TTC549 (cell line): ENCODE results near the gene PRSS38.

ENCODE experiments used
- FAIRE-seq: peaks from 2 replicates; lab custom pipeline; 2012; peaks lifted over from hg19 to GRCh38; lab: Jason Lieb, UNC

The PRSS38 gene

DNA sequence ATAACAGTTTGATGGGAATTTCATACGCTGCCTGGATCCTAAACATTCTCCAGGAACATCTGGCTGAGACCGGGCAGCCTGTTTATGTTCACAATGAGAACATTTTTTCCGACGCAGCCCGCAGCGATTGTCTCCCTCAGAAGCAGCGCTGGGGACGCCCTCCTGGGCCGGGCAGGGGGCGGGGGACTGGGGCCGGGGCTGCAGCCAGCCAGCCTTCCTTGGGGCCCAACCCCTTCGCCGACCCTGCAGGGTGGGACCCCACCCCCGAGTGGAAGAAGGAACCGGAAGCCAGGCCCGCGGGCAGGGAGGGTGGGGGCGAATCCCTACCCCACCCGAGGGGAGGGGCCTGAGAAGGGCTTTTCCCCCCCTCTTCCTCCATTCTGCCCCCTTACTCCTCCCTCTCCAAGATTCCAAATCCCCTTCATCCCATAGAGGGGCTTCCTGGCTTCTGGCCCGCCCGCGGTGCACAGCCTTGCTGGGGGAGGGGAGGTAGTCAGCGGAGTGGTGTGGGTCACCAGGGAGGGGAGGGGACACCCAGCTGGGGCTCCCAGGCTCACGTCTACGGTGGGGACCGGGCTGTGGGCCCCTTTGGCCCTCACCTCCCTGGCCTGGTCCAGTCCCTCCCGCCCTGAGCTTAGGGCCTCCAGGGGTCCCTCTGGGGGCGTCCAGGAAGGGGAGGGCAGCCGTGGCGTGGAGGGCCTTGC is 71.7 kb downstream of the PRSS38 start:
- no peak for FAIRE-seq

DNA sequence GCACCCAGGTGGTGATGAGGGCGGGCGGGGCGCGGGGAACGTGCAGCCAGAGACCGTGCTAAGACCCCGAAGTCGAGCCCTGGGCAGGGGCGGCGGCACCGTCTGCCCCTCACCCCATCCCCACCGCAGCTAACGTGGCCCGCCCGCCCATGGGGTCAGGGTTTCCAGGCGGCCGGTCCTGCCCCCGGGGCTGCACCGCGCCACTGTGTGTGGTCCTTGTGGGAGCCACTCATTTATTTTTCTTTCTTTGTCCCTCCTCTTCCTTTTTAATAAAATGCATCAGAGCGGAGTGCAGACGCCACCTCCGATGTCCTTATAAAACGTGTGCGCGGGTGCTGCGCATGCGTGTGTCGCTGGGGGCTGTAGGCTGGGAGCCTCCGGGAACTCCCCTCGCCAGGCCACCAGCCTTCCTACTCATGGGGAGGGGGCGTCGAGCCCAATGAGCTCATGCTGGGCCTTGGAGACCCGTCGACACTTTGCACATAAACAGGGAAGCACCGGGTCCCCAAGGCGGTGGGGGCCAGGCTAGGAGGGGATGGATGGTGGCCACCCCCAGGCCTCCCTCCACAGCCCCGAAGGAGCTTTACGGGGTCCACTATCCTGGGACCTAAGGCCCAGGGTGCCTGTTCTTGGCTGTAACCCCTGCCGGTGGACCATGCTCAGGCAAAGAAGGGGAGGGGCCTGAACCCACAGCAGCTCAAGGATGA is 72.4 kb downstream of the PRSS38 start:
- FAIRE-seq, result no peak

DNA sequence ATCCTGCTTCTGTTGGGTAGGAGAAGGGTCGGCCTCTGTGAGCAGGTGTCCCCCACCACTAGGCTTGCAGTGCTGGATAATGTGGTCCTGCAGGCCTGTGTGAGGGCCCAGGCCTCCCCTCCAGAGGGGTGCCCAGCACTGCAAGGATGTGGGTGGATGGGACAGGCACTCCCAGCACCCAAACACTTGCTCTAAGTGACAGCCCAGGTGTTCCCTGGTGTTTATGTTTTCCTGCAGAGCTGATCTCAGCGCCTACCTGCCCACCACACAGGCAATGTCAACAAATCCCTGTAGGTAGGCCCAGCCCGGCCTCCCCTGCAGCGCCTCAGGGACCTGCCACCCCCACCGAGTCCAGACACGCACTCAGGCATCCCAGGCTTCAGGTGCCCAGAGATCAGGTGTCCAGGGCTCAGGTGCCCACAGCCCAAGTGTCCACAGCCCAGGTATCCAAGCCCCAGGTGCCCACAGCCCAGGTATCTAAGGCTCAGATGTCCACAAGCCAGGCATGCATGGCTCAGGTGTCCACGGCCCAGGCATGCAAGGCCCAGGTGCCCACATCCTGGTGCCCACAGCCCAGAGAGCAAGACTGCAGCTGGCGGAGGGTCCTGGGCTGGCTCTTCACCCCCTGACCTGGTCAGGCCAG is 73.0 kb downstream of the PRSS38 start:
- no peak for FAIRE-seq

DNA sequence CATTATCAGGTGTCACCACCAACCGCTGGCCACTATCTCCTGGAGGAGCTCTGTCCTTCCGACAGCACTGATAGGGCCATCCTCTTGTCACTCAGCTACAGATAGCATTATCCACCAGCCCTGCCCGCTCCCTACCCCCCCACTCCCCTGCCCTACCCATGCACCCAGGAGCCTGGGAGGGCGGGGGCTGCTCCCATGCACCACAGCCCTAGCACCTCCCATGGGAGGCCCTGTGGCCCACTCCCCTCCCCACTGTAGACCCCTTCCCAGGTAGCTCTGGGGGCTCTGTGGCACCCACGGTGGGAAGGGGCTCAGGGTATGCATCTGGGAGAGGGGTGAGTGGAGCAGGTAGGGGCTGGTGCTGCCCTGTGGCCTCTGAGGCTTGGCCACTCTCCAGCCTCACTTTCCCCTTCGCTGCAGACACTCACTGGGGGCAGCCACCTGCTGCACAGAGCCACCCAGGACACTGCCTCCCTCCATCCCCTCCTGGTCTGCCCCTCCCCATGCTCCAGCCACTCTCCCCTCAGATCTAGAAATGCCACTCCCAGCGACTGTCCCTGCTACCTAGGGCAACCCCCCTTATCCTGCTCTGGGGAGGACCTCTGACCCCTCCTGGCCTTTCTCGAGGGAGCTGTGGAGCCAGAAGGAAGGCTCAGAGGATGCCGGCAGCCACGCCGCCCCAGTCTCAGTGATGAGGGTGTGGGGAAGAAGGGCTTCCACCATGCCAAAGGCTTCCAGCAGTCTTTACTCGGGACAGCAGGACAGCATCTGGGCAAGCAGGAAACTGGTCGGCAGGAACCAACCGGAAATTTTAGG is 73.8 kb downstream of the PRSS38 start:
- no peak for FAIRE-seq

DNA sequence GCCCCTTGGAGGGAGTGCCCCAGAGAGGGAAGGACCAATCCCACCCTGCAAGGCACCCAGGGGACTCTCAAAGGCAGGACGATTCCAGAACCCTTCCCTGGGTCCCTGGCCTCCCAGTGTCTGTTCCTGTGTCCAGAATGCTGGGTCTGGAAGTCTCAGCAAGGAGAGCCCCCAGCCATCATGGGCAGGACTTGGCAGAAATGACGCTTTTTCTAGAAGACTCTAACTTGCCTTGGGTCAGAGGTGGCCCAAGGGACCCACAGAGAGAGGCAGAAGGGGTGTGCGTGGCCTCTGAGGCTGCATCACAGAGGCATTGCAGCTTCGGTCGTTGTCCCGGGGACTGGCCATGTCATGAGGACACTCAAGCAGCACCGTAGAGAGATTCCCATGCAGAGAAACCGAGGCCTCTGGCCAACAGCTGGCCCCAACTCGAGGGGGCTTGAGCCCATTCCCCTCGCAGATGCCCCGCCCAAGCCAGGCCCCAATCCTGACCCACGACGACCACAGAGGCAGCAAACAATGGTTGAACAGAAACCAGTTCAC is 74.5 kb downstream of the PRSS38 start:
- no peak for FAIRE-seq

DNA sequence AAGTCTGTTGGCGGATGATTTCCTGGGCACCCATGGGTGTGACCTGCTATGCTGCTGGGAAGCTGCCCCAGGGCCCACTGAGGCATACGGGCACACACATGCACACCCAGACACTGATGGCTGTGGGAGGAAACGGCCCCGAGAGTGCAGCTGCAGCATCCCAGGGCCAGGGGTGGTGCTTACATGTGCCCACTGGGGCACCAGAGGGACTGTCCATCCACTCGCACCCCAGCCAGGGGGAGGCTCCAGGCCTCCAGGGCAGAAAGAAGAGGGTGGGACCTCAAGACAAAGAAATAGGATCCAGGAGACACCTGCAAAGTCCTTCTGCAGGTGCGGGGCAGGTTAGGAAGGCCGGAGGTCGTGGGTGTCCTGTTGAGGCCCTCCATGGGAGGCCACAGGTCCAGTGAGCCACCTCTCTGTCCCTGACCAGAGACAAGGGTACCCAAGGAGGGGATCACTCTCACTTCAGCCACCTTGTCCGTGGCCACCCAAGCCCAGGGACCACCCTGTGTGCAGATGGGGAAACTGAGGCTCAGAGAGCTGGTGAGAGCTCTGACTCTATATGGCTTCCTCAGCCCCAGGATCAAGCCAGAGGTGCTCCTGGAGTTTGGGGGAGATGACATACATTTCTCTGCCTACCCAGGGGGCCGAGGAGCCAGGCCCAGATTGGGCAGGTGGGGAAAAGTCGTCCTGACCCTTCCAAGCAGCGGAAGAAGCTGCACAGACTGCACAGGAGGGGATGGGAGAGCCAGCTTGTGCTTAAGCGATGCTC is 75.2 kb downstream of the PRSS38 start:
- no peak for FAIRE-seq

DNA sequence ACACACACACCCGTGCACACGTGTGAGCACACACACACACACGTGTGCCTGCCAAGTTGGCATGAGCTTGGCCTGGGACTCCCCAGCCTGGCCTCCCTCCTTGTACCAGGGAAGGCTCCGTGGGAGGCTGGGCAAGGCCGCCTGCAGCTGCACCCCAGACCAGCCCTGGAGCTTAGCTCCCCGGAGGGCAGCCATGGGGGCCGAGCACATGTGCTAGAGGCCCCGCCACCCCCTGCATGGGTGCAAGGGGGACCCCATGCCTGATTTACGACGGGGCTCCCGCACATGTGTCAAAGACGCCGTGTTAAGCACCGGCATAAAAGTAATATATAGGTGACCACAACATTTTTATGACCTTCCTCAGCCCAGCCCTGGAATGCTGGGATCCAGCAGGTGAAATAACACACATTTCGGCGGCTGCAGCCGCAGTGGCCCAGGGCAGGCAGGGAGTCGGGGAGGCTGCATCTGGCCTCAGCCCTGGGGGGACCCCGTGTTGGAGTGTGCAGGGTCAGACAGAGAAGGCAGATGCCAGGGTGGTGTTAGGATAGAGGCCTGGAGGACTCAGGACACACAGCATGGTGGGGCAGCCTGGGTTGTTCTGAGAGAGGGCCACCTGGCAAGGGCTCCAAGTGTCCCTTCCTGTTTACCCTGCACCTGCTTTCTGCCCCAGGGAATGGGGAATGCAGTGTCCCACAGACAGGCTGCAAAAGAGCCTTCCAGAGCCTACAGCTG is 75.9 kb downstream of the PRSS38 start:
- FAIRE-seq, result no peak

DNA sequence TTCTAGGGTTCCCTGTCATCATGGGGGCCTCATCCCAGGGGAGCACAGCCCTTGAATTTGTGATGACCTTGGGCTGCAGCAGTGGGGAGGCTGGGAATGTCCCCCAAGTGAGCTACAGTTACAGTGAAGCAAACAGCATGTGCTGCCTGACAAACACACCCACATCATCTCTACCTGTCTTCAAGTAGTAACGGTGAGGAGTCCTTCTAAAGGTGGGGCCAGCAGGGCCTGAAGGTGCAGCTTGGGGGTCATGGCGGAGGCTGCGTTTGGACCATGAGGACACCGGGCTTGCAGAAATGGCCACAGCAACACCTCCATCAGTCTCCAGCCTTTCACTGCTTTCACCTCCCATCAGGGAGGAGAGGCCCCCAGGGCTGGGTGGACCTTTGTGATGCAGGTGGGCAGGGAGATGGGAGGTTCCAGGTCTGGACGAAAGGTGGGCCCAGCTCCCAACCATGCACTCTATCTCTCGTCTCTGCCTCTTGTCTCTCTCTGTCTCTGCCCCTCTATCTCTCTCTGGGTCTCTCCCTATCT is 76.5 kb downstream of the PRSS38 start:
- FAIRE-seq, result no peak

DNA sequence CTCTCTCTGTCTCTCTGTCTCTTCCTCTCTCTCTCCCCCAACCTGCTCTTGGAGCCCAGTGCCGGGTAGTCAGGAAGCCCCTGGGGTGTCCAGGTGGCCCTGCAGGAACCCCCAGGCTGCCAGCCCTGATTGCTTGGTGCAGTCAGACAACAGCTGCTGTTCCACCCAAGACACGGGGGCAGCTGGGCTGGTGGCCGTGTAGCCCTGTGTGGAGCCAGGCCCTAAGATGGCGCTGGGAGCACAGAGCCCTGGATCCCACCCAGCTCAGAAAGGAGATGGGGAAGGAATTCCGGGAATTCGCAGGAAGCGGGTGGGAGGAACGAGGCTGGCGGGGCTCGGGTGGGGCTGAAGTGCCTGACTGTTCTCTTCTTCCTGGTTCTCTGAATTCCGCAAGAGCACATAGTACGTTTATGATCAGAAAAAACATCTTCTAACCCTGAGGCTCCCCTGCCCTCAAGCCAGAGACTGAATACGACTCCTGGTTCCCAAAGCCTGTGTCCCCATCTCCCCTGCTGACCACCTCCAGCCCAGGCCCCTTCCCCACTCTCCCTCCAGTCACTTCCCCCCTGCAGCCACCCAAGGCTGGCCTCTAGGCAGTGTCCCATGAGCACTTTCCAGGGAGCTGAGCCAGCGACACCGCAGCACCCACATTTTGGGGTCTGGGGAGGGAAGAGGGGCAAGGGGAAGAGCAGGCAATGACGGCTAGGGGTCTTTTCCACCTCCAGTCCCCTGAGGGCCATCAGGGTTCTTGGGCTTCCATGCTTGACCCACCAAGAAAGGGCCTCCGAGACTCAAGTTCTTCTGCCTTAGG is 77.2 kb downstream of the PRSS38 start:
- no peak for FAIRE-seq

DNA sequence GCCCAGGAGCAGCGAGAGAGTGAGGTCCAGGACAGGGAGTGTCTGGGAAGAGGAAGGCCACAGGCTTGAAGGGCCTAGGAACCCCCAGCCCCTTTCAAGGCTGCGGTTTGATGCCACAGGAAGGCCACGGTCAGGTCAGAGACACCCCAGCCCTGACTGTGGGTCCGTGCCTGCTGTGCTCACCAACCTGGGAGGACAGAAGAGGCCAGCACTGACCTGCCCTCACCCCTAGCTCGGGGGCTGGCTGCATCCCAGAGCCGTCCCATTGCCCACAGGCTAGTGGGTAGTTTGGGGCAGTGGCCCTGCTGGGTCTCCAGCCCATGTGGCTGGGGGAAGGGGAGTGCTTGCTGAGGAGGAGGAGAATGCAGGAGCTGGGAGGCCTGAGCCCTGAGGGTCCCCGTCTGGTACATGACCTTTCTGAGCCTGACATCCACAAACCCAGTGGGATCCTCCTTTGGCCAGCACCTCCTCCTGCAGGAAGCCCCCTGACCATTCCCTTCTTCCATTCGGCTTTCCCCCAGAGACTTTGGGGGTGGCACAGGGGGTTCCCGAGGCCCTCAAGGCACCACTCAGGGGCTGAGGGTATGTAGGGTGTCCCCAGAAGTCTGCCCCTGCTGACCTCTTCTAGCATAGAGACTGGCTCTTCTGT is 77.9 kb downstream of the PRSS38 start:
- FAIRE-seq, result no peak

DNA sequence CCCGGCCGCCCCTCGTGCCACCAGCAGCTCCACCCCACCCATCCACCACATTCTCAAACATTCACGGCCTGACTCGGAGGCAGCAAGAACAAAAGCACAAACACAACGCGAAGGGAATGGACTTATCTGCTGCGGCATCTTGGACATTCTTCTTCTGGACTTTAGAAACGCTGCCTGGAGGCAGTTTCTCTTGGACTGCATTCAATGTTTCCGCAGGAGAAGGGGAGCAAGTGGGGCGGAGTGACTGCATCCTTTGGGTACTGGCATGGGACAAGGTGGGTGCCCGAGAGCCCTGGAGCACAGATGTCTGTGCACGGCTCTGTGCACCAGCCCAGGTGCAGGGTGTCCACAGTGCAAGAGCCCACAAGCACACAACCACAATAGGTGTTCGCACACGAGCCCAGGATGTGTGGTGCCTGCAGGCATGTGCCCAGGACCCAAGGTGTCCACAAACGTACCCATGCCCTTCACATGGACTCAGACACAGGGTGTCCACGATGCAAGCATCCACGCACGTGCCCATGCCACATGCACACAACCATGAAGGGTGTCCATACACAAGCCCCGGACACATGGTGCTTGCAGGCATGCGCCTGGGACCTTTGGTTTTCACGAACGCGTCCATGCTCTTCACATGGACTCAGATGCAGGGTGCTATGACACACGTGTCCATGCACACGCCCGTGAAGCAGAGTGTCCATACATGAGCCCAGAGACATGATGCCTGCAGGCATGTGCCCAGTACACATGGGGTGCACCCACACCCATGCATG is 78.7 kb downstream of the PRSS38 start:
- no peak for FAIRE-seq

DNA sequence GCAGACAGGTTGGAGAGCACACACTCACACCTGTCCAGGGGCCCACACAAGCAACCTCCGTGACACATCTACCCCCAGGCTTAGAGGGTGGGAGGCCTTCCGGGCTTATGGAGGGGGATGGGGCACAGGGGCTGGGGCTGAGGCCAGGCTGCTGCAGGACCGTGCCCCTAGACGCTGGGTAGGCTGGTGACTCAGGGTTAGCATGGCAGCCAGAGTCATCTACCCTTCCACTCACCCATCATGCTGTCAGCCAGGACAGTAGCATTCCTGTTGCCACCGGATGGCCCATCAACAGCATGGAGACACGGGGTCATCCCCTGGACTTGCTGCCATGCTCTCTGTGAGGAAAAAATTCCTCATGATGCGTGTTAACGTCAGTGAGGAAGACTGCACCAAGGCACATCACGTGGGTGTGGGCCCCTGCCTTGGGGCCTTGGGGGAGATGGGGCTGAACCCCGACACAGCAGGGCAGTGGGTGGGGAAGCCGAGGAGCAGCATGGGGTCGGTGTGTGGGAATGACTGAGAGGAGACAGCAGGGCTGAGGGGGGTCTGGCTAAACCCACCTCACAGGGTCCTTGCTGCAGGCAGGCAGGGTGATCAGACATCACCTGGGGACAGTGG is 79.5 kb downstream of the PRSS38 start:
- FAIRE-seq, result no peak
